Left hindlimb (tissue), 1 donor: Measurements from ENCODE around the gene NGRN.
A peak's percentile ranks its signal among the peaks of the same experiment; 100 is the strongest.
"Not testable (repeated sequence)": the region's sequence is repeated elsewhere in the genome, so short reads cannot be mapped to it uniquely, and the experiment has no call there.

Source experiments
- DNase-seq: peaks from one replicate; pipeline ENCODE4 v3.0.0-alpha.2; 2018

NGRN gene

GRCh38 chr15:90234096-90234988 is 31.1 kb upstream of the NGRN start, which contains the start of gene GDPGP1:
Gene GDPGP1, plus strand, starts transcription at chr15:90234209. Its CDS starts 6,700 bp downstream, at chr15:90240909.
- DNase-seq, result no peak

GRCh38 chr15:90239371-90239770 is 26.1 kb upstream of the NGRN start:
- no peak for DNase-seq

- DNase-seq, result no peak
Measured at GRCh38 chr15:90240856-90241255, 24.6 kb upstream of the NGRN start.

- no peak for DNase-seq
Measured at GRCh38 chr15:90241343-90242192, 23.9 kb upstream of the NGRN start.

GRCh38 chr15:90243943-90244639 is 21.4 kb upstream of the NGRN start:
- DNase-seq, result no peak

GRCh38 chr15:90248789-90249202 is 16.7 kb upstream of the NGRN start:
- no peak for DNase-seq

- DNase-seq, result peak; percentile 90
Measured at GRCh38 chr15:90249203-90249863, 16.1 kb upstream of the NGRN start, which contains the start of gene TTLL13. Gene TTLL13, plus strand, starts transcription at chr15:90249556. Its CDS starts 1,075 bp downstream, at chr15:90250631.

- no peak for DNase-seq
Measured at GRCh38 chr15:90257776-90258175, 7.7 kb upstream of the NGRN start.

- no peak for DNase-seq
Measured at GRCh38 chr15:90259524-90259923, 5.9 kb upstream of the NGRN start.

GRCh38 chr15:90260731-90261130 is 4.7 kb upstream of the NGRN start:
- DNase-seq, result not testable (repeated sequence)

GRCh38 chr15:90261811-90262210 is 3.7 kb upstream of the NGRN start:
- DNase-seq, result no peak

GRCh38 chr15:90262426-90262825 is 3.0 kb upstream of the NGRN start:
- DNase-seq, result no peak

GRCh38 chr15:90264671-90265070 is 801 bp upstream of the NGRN start:
- DNase-seq, result no peak

- no peak for DNase-seq
Measured at GRCh38 chr15:90266061-90266431, 574 bp downstream of the NGRN start.

- no peak for DNase-seq
Measured at GRCh38 chr15:90266485-90266884, 1.0 kb downstream of the NGRN start.

- DNase-seq, result no peak
Measured at GRCh38 chr15:90268415-90268814, 2.9 kb downstream of the NGRN start.

GRCh38 chr15:90270502-90271150 is 5.2 kb downstream of the NGRN start:
- no peak for DNase-seq

GRCh38 chr15:90271459-90272166 is 6.1 kb downstream of the NGRN start:
- DNase-seq, result no peak

GRCh38 chr15:90278467-90278866 is 13.0 kb downstream of the NGRN start:
- DNase-seq, result not testable (repeated sequence)

GRCh38 chr15:90280743-90281142 is 15.3 kb downstream of the NGRN start:
- not testable (repeated sequence) for DNase-seq

GRCh38 chr15:90281637-90282036 is 16.2 kb downstream of the NGRN start:
- not testable (repeated sequence) for DNase-seq
